Skin of body (tissue), 2 donors: ENCODE results near the gene PSKH1. TPM values are rescaled to one million over a fixed set of nuclear protein-coding genes. Genes with fewer than 3 reads are reported as not detected.
"Not testable (repeated sequence)": the region's sequence is repeated elsewhere in the genome, so short reads cannot be mapped to it uniquely, and the experiment has no call there.

Experiments
- DNase-seq: peaks from one replicate; lab custom pipeline; 2025; lab: John Stamatoyannopoulos, UW
- total RNA-seq: library from RNA; depleted of rRNA; stranded (reverse); fragments of >200 nt; gene quantifications from one replicate; pipeline ENCODE4 v1.2.3, GENCODE V29; 2014

Gene PSKH1
- 8.3 TPM for total RNA-seq

- DNase-seq: peak; percentile 94
Measured at GRCh38 chr16:67892899-67893742, at the start of gene PSKH1. Gene PSKH1 (plus strand): TSS chr16:67893254. CDS start chr16:67908750, 15,496 bp downstream.

DNA sequence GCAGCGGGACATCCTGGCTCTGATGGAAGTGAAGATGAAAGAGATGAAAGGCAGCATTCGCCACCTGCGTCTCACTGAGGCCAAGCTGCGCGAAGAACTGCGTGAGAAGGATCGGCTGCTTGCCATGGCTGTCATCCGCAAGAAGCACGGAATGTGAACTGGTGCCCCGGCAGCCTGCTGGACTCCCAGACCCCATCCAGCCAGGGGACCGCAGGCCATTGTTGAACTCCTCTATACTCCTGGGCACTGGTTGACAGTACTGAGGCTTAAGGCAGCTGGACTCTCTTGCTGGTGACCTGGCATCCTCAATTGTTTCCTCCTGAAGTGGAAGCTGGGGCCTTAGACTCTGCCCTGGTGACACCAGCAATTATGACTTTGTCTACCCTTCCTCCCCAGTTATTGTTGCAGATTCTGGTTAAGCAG lies 49.7 kb upstream of the PSKH1 start:
- no peak for DNase-seq

GRCh38 chr16:67844497-67844896 lies 48.6 kb upstream of the PSKH1 start:
- no peak for DNase-seq

GRCh38 chr16:67845291-67846062 lies 47.6 kb upstream of the PSKH1 start:
- no peak for DNase-seq

- no peak for DNase-seq
Measured at GRCh38 chr16:67846063-67846319, 47.1 kb upstream of the PSKH1 start.

- peak; percentile 95 for DNase-seq
Measured at GRCh38 chr16:67846320-67847063, 46.6 kb upstream of the PSKH1 start, which contains the start of gene NUTF2. Gene NUTF2 (plus strand): TSS chr16:67846933. CDS start chr16:67865131, 18,198 bp downstream.

GRCh38 chr16:67847064-67847861 lies 45.8 kb upstream of the PSKH1 start, which contains the start of gene CENPT:
Gene CENPT (minus strand): TSS chr16:67847693. CDS start chr16:67833859, 13,834 bp downstream.
- DNase-seq: no peak

GRCh38 chr16:67848118-67848517 lies 44.9 kb upstream of the PSKH1 start:
- DNase-seq: no peak

- DNase-seq: no peak
Measured at GRCh38 chr16:67853670-67854069, 39.4 kb upstream of the PSKH1 start.

DNA sequence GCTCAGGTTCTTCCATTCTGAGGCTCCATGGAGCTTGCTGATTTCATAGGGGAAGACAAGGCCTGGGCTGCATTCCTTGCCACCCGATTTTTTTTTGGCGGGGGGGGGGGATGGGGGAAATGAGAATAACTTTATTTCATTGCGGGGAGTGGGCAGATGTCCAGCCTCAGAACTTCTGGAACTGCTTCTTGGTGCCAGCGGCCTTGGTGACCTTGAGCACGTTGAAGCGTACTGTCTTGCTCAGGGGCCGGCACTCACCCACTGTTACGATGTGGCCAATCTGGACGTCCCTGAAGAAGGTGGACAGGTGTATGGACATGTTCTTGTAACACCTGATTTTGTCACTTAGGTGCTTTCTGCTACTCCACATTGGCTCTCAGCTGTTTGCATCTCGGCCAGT lies 37.3 kb upstream of the PSKH1 start:
- no peak for DNase-seq

DNA sequence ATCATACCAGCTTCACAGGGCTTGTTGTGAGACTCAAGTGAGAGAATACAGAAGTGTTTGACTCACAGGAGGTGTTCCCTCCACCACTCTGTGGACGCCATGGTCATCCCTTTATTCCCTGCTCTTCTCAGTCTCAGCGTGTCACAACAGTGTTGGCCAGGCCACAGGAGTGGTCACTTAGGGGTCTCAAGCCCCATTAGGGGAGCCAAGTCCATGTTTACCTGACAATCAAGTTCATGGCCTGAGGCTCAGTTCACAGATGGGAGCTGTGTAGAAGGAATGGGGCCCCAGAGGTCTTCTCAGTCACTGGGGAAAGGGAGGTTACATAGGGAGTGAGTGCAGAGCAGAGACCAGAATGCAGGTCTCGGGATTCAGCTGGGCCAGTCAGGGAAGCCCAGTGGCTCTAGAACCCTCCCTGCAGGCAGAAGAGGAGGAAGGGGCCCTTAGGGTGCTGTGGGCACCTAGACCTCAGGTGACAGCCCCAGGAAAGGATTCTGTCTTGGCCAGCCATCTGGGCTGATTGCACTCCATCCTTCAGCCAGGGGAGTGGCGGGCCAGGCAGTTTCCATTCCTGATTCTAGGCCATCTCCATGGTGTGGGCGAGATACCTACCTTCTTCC lies 36.0 kb upstream of the PSKH1 start:
- no peak for DNase-seq

- no peak for DNase-seq
Measured at GRCh38 chr16:67857547-67858233, 35.4 kb upstream of the PSKH1 start.

GRCh38 chr16:67858500-67858899 lies 34.6 kb upstream of the PSKH1 start:
- no peak for DNase-seq

DNA sequence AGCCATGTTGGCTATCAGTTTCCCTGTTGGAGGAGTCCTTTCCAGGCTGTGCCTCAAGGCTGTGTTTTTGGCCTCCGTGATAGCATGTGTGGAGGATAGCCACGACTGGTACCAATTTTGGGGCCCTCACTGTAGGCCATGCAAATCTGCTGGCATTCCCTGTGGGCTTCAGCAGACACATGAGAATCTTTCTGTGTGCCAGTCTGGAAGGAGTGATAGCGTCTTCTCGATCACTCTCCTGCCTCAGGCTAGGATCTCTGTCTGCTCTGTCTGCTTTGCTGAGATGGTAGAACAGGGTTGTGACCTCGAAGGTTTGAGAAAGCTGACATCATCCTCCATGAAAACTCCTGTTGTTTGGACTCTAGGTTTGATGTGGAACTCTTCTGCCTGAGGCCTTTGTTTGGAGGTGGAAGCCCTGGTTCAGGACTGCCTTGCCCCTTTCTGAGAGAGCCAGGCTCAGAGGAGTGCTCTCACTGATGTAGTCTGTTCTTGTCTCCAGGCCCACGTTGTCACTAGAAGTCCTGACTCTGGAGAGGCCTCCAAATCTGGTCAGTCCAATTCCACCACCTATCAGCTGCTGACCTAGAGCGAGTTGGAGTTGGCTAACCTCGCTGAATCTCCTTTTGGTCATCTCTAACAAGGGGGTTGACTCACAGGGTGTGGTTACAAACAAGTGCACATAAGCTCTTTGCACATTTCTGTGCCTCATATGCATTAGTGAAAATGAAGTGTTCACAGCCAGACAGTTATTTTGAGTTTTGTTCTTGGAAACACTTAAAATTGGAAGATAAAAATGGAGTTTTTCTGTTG lies 32.3 kb upstream of the PSKH1 start:
- DNase-seq: no peak

GRCh38 chr16:67861877-67862276 lies 31.2 kb upstream of the PSKH1 start:
- no peak for DNase-seq

- no peak for DNase-seq
Measured at GRCh38 chr16:67862623-67863583, 30.2 kb upstream of the PSKH1 start.

DNA sequence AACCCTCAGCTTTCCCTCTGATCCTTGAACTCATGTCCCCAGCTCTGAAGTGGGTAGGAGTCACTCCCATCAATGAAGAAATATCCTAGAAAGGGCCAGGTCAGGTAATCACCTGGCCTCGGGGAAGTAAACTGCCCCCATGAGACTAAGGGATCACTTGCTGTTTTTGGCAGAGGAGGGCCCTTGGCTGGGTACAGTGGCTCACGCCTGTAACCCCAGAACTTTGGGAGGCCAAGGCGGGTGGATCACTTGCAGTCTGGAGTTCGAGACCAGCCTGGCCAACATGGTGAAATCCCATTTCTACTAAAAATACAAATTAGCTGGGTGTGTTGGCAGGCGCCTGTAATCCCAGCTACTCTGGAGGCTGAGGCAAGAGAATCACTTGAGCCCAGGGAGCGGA lies 29.0 kb upstream of the PSKH1 start:
- not testable (repeated sequence) for DNase-seq

DNA sequence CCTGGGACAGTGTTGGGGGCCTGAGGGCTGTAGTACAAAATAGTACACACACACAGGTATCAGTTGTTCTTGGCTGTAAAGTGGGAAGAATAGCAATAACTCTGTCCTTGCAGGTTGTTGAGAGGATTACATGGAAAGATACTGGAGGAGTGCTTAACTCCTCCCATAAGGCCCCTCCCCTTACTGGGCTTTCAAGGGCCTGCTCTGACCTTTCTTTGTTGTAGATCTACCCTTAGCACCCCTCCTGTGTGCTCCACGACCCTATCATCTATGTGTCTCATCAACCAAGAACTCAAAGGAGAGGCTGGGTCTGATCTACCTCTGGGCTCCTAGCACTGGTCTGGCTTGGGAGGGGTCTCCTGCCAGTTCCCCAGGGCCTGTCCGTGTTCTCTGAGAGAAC lies 28.5 kb upstream of the PSKH1 start:
- DNase-seq: no peak
